Endothelial cell of umbilical vein (primary cell): ENCODE measurements around the gene GOLT1B. TPM values are rescaled to one million over a fixed set of nuclear protein-coding genes. Genes with fewer than 3 reads are reported as not detected.

Experiments
- BruUV-seq: library from RNA; stranded (reverse); fragments of 400-500 nt; replicated peaks from 2 replicates; lab custom pipeline; 2021; lab: Mats Ljungman, UMichigan
- CTCF ChIA-PET: fragments of 300-600, 350-600 bp; sonication (Branson Sonifier 250); formaldehyde crosslinking; loops from one replicate; lab custom pipeline; 2021; ENCODE audit warnings: antibody characterized with exemption, inconsistent platforms; lab: Charles Lee
- POLR2A ChIA-PET: fragments of 300-600, 350-600 bp; sonication (Branson Sonifier 250); formaldehyde crosslinking; loops from one replicate; lab custom pipeline; 2021; ENCODE audit warnings: antibody characterized with exemption, inconsistent platforms; lab: Charles Lee
- DNase-seq: peaks from one replicate; pipeline ENCODE4 v3.0.0-alpha.2; 2011; ENCODE audit warnings: low read depth, low spot score
- FAIRE-seq: peaks from 2 replicates; lab custom pipeline; 2011; peaks lifted over from hg19 to GRCh38; lab: Jason Lieb, UNC
- H2AFZ ChIP-seq: 2 replicates; pipeline ENCODE4 v1.6.0; 2012; ENCODE audit warnings: low read depth, low read length, control low read depth, inconsistent platforms
- H3K27ac ChIP-seq: 2 replicates; pipeline ENCODE4 v1.5.1; 2011; ENCODE audit warnings: low read depth, mild to moderate bottlenecking, control low read depth, low read length, moderate library complexity; ENCODE audit not compliant: insufficient read depth
- H3K27me3 ChIP-seq, 2 experiments: 2 replicates each; pipeline versions ENCODE4 v1.6.0 to v1.6.1; 2011; ENCODE audit warnings: low read length in 2 of 2, mixed read lengths in 1 of 2; ENCODE audit not compliant: control insufficient read depth in 2 of 2, insufficient read depth in 2 of 2
- H3K36me3 ChIP-seq, 2 experiments: 2 replicates in 1 of 2; 3 replicates in 1 of 2; pipeline ENCODE4 v1.5.1; 2011; ENCODE audit warnings: low read length in 2 of 2, mild to moderate bottlenecking in 1 of 2, moderate library complexity in 1 of 2; ENCODE audit not compliant: control insufficient read depth in 2 of 2, insufficient read depth in 2 of 2; ENCODE audit errors: extremely low read depth in 1 of 2
- H3K4me1 ChIP-seq: 3 replicates; pipeline ENCODE4 v1.5.1; 2011; ENCODE audit warnings: mild to moderate bottlenecking, low read length; ENCODE audit not compliant: control insufficient read depth, insufficient read depth; ENCODE audit errors: extremely low read depth
- H3K4me2 ChIP-seq: 2 replicates; pipeline ENCODE4 v1.6.1; 2011; ENCODE audit warnings: low read length, control low read depth, mixed read lengths; ENCODE audit not compliant: insufficient read depth
- H3K4me3 ChIP-seq, 3 experiments: fragments of 200-600 bp in 1 of 3; sonication (generic), shearing (Covaris generic) in 1 of 3; replicated peaks in 1 of 3; 2 replicates each; pipeline ENCODE4 v1.5.1; 2011 to 2016; ENCODE audit warnings: control low read depth in 3 of 3, low read length in 3 of 3, mild to moderate bottlenecking in 2 of 3, inconsistent platforms in 1 of 3, low read depth in 1 of 3, moderate library complexity in 1 of 3; ENCODE audit not compliant: insufficient read depth in 1 of 3
- H3K79me2 ChIP-seq: 2 replicates; pipeline ENCODE4 v1.6.0; 2012; ENCODE audit warnings: low read length, inconsistent platforms; ENCODE audit not compliant: control insufficient read depth, insufficient read depth
- H3K9ac ChIP-seq: replicated peaks from 2 replicates; pipeline ENCODE3; 2011; ENCODE audit warnings: low read length, control low read depth; ENCODE audit not compliant: insufficient read depth; ENCODE audit errors: extremely low read depth
- H3K9me1 ChIP-seq: replicated peaks from 3 replicates; pipeline ENCODE4 v1.6.0; 2011; ENCODE audit warnings: mild to moderate bottlenecking, low read length; ENCODE audit not compliant: control insufficient read depth, insufficient read depth; ENCODE audit errors: extremely low read depth
- H3K9me3 ChIP-seq: replicated peaks from 2 replicates; pipeline ENCODE4 v1.5.1; 2012; ENCODE audit warnings: low read length, inconsistent platforms; ENCODE audit not compliant: control insufficient read depth, insufficient read depth
- H4K20me1 ChIP-seq: replicated peaks from 2 replicates; pipeline ENCODE3; 2011; ENCODE audit warnings: mild to moderate bottlenecking, low read length; ENCODE audit not compliant: control insufficient read depth, insufficient read depth; ENCODE audit errors: extremely low read depth
- EZH2 ChIP-seq: IDR thresholded peaks from 2 replicates; pipeline ENCODE4 v1.6.1; 2012; ENCODE audit warnings: borderline replicate concordance, low read depth, mild to moderate bottlenecking, moderate library complexity, low read length, inconsistent platforms; ENCODE audit not compliant: severe bottlenecking
- FOS ChIP-seq: IDR thresholded peaks from 2 replicates; pipeline ENCODE4 v1.6.1; 2011; ENCODE audit warnings: mild to moderate bottlenecking, low read length, moderate library complexity, borderline replicate concordance; ENCODE audit not compliant: insufficient read depth
- GATA2 ChIP-seq: IDR thresholded peaks from 2 replicates; pipeline ENCODE4 v1.7.0; 2011; ENCODE audit warnings: low read depth, mild to moderate bottlenecking, moderate library complexity, mixed read lengths, low read length; ENCODE audit not compliant: insufficient read length, insufficient read depth
- JUN ChIP-seq: IDR thresholded peaks from 2 replicates; pipeline ENCODE4 v1.6.1; 2011; ENCODE audit warnings: borderline replicate concordance, low read depth; ENCODE audit not compliant: insufficient read length, insufficient read depth
- MYC ChIP-seq: IDR thresholded peaks from one replicate; pipeline ENCODE4 v1.6.1; 2011; ENCODE audit warnings: mild to moderate bottlenecking, low read depth, low read length
- POLR2A ChIP-seq: IDR thresholded peaks from 2 replicates; pipeline ENCODE4 v1.6.1; 2012; ENCODE audit warnings: low read depth, mild to moderate bottlenecking, control low read depth, low read length
- POLR2AphosphoS5 ChIP-seq: IDR thresholded peaks from 2 replicates; pipeline ENCODE4 v1.6.1; 2012; ENCODE audit warnings: low read depth, mild to moderate bottlenecking, control low read depth, low read length, moderate library complexity; ENCODE audit not compliant: insufficient read depth
- dilution Hi-C: fragments of 300-500 bp; cut with MboI; formaldehyde crosslinking; loops from one replicate; pipeline ENCODE4 v1.15.0; 2019; ENCODE audit warnings: low sequenced_read_pairs; ENCODE audit not compliant: extremely low pct_ligation_motif_present
- intact Hi-C: fragments of 100-400 bp; cut with micrococcal nuclease; formaldehyde crosslinking; loops from one replicate; pipeline ENCODE4 v1.10.0; 2022
- polyA plus RNA-seq, 4 experiments: library from polyadenylated mRNA; depleted of rRNA in 3 of 4; stranded (reverse) in 3 of 4; unstranded in 1 of 4; fragments of >200 nt; gene quantifications; 2 replicates each; pipeline versions ENCODE4 v1.2.1 to v1.2.3, GENCODE V29; 2011 to 2012; ENCODE audit warnings: missing spikeins in 1 of 4
- total RNA-seq: library from RNA; stranded (reverse); gene quantifications from 2 replicates; pipeline ENCODE4 v1.2.3, GENCODE V29; 2021
- TF ChIP-seq, protein P1 (sequence below): IDR thresholded peaks from 2 replicates; pipeline ENCODE4 v1.6.1; 2011; ENCODE audit not compliant: insufficient read depth, insufficient read length
- TF ChIP-seq, protein P2 (sequence below), 2 donors: IDR thresholded peaks; 1 replicate in 1 of 2; 2 replicates in 1 of 2; pipeline ENCODE4 v1.5.1; 2011; ENCODE audit warnings: low read length in 2 of 2, mild to moderate bottlenecking in 2 of 2, moderate library complexity in 2 of 2, control low read depth in 1 of 2, inconsistent platforms in 1 of 2, low read depth in 1 of 2; ENCODE audit not compliant: insufficient read depth in 1 of 2; ENCODE audit errors: extremely low read depth in 1 of 2

GOLT1B gene
- total and polyA plus RNA-seq, 2 donors (not counting 3 experiments of a cell fraction or from before 2014, with no cell fraction given), result 21.9 to 50.5 TPM

DNA sequence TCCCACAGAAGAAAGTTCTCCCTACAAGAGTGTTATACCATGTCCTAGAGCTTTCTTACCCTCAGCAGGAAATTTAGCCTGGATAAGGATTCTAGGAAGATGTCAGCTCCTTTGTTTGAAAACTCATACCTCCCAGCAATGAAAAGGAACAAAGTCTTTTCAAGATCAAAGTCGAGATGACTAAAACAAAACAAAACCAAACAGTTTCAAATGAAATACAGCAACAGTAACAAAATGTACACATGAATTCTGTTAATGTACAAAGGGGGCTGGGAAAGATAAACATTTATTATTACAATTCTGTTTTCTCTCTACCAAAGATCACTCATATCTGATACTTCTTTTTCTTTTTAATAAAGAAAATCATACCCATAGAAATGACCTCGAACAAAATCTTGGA lies 61.3 kb downstream of the GOLT1B start:
- intact Hi-C loops, result no loop called here
- FAIRE-seq (no peak), DNase-seq (no peak)
- no peaks in the 10 kb centered on the region for H3K36me3 ChIP-seq
- H4K20me1 ChIP-seq, result no peaks in the 10 kb centered on the region
- H3K79me2 ChIP-seq, result no peaks in the 10 kb centered on the region
- H3K4me3 ChIP-seq, result no peak overlapping the region
- ChIA-PET CTCF (no interaction called here), POLR2A (no interaction called here)
- H3K27ac ChIP-seq, result no peak overlapping the region
- H3K9me3 ChIP-seq, result no peaks in the 10 kb centered on the region
- H3K9ac ChIP-seq, result no peak overlapping the region
- H3K27me3 ChIP-seq, result no peaks in the 10 kb centered on the region
- no peak overlapping the region for H3K4me2 ChIP-seq
- dilution Hi-C loops, result no loop called here
- no TSS peak for BruUV-seq
- peaks cover 3% of the 10 kb centered on the region for H3K4me1 ChIP-seq
- TF ChIP-seq EZH2 (no peak), JUN (no peak), MYC (no peak), POLR2AphosphoS5 (no peak), POLR2A (no peak), GATA2 (no peak), FOS (no peak)
- TF ChIP-seq, protein P1, sequence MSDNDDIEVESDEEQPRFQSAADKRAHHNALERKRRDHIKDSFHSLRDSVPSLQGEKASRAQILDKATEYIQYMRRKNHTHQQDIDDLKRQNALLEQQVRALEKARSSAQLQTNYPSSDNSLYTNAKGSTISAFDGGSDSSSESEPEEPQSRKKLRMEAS, result no peak
- TF ChIP-seq, protein P2, sequence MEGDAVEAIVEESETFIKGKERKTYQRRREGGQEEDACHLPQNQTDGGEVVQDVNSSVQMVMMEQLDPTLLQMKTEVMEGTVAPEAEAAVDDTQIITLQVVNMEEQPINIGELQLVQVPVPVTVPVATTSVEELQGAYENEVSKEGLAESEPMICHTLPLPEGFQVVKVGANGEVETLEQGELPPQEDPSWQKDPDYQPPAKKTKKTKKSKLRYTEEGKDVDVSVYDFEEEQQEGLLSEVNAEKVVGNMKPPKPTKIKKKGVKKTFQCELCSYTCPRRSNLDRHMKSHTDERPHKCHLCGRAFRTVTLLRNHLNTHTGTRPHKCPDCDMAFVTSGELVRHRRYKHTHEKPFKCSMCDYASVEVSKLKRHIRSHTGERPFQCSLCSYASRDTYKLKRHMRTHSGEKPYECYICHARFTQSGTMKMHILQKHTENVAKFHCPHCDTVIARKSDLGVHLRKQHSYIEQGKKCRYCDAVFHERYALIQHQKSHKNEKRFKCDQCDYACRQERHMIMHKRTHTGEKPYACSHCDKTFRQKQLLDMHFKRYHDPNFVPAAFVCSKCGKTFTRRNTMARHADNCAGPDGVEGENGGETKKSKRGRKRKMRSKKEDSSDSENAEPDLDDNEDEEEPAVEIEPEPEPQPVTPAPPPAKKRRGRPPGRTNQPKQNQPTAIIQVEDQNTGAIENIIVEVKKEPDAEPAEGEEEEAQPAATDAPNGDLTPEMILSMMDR (IDR thresholded peaks at IDR 0.05; ENCODE audit: extremely low read depth in 1 of 2, insufficient read depth in 1 of 2, low read depth in 1 of 2, low read length in 2 of 2), result no peak
- no peak overlapping the region for H2AFZ ChIP-seq
- no peaks in the 10 kb centered on the region for H3K9me1 ChIP-seq
